K562 (cell line): Measurements from ENCODE around the gene KMT2E. TPM values are rescaled to one million over a fixed set of nuclear protein-coding genes. Genes with fewer than 3 reads are reported as not detected.
A peak's percentile ranks its signal among the peaks of the same experiment; 100 is the strongest.

Source experiments
- KLF13 ChIP-seq: fragments of 450-650 bp; IDR thresholded peaks from 2 replicates; pipeline ENCODE4 v1.6.1; 2016; ENCODE audit warnings: missing genetic modification characterization, low read depth, mild to moderate bottlenecking, missing compliant biosample characterization, moderate library complexity, borderline replicate concordance
- MCM7 ChIP-seq, 2 experiments: fragments of 450-650 bp; IDR thresholded peaks; 2 replicates each; pipeline ENCODE4 v1.6.1; 2016 to 2018
- PHB2 ChIP-seq: fragments of 450-650 bp; IDR thresholded peaks from 2 replicates; pipeline ENCODE4 v1.6.1; 2017; ENCODE audit warnings: low read depth
- PHTF2 ChIP-seq: fragments of 250-450 bp; sonication (Bioruptor Pico); IDR thresholded peaks from 2 replicates; pipeline ENCODE4 v1.5.0; 2021; ENCODE audit warnings: mild to moderate bottlenecking
- RB1 ChIP-seq: fragments of 450-650 bp; IDR thresholded peaks from 2 replicates; pipeline ENCODE4 v1.6.1; 2017; ENCODE audit warnings: low read depth, mild to moderate bottlenecking
- RBM14 ChIP-seq: fragments of 200-400 bp; formaldehyde crosslinking; IDR thresholded peaks from 2 replicates; pipeline ENCODE4 v1.6.1; 2018; ENCODE audit warnings: low read depth, mild to moderate bottlenecking, low read length, moderate library complexity, borderline replicate concordance; ENCODE audit not compliant: insufficient read depth
- TAF7 ChIP-seq: fragments of 450-650 bp; IDR thresholded peaks from 2 replicates; pipeline ENCODE4 v1.6.1; 2016; ENCODE audit warnings: missing genetic modification characterization, missing compliant biosample characterization
- THRB ChIP-seq: fragments of 450-650 bp; formaldehyde crosslinking; conservative IDR thresholded peaks from 2 replicates; pipeline ENCODE4 v1.4.0; 2022; ENCODE audit warnings: mild to moderate bottlenecking, missing genetic modification characterization
- ZBTB49 ChIP-seq: sonication (generic); formaldehyde crosslinking; IDR thresholded peaks from 2 replicates; pipeline ENCODE4 v1.8.0; 2022; ENCODE audit warnings: missing genetic modification reagents, mild to moderate bottlenecking, borderline replicate concordance
- ZC3H4 ChIP-seq: sonication (generic); formaldehyde crosslinking; IDR thresholded peaks from 2 replicates; pipeline ENCODE4 v1.9.0; 2021; ENCODE audit warnings: missing genetic modification reagents, borderline replicate concordance
- ZNF780A ChIP-seq: fragments of 250-450 bp; sonication (Bioruptor Pico); IDR thresholded peaks from 2 replicates; pipeline ENCODE4 v1.5.0; 2021; ENCODE audit warnings: mild to moderate bottlenecking
- polyA plus RNA-seq, 8 experiments: library from polyadenylated mRNA; depleted of rRNA in 4 of 8; stranded (reverse) in 5 of 8; unstranded in 3 of 8; fragments of >200 nt; fragmentation: Nextera tagmentation in 2 of 8; fragmentation: Illumina TruSeq in 1 of 8; extraction: Ambion mirVana in 2 of 8; extraction: Trizol in 1 of 8; gene quantifications; 2 replicates each; pipeline versions ENCODE4 v1.2.1 to v1.2.3, GENCODE V29; 2011 to 2014; ENCODE audit warnings: inconsistent platforms in 1 of 8, missing spikeins in 1 of 8
- total RNA-seq, 7 experiments: library from RNA; depleted of rRNA in 6 of 7; stranded (reverse); fragments of >200 nt in 6 of 7; fragmentation: Illumina TruSeq in 2 of 7; extraction: Trizol in 2 of 7; gene quantifications; 2 replicates each; pipeline versions ENCODE4 v1.2.1 to v1.2.3, GENCODE V29; 2011 to 2021; ENCODE audit warnings: low replicate concordance in 1 of 7
- TF ChIP-seq, protein P1 (sequence below): sonication (generic); formaldehyde crosslinking; IDR thresholded peaks from 2 replicates; pipeline ENCODE4 v1.5.0; 2020; ENCODE audit warnings: missing genetic modification reagents
- TF ChIP-seq, protein P2 (sequence below): fragments of 250-450 bp; sonication (Bioruptor Pico); IDR thresholded peaks from 2 replicates; pipeline ENCODE4 v1.6.1; 2021; ENCODE audit warnings: mild to moderate bottlenecking
- TF ChIP-seq, protein P3 (sequence below): fragments of 450-650 bp; IDR thresholded peaks from 2 replicates; pipeline ENCODE4 v1.7.0; 2016; ENCODE audit warnings: borderline replicate concordance
- TF ChIP-seq, protein P4 (sequence below): fragments of 450-650 bp; formaldehyde crosslinking; IDR thresholded peaks from 2 replicates; pipeline ENCODE4 v1.4.0; 2020; ENCODE audit warnings: mild to moderate bottlenecking
- TF ChIP-seq, protein P5 (sequence below): fragments of 250-450 bp; sonication (Bioruptor Pico); IDR thresholded peaks from 2 replicates; pipeline ENCODE4 v1.5.0; 2021
- TF ChIP-seq, protein P6 (sequence below): sonication (generic); formaldehyde crosslinking; IDR thresholded peaks from 2 replicates; pipeline ENCODE4 v1.4.0; 2020; ENCODE audit warnings: mild to moderate bottlenecking, missing genetic modification reagents

KMT2E gene
- total and polyA plus RNA-seq, 9 of the 15 experiments (the other 6 are each of a cell fraction or from before 2014, with no cell fraction given), result 8.9 to 55.3 (median 38.1) TPM

- TF ChIP-seq, protein P1, sequence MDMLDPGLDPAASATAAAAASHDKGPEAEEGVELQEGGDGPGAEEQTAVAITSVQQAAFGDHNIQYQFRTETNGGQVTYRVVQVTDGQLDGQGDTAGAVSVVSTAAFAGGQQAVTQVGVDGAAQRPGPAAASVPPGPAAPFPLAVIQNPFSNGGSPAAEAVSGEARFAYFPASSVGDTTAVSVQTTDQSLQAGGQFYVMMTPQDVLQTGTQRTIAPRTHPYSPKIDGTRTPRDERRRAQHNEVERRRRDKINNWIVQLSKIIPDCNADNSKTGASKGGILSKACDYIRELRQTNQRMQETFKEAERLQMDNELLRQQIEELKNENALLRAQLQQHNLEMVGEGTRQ, result no peak
- TF ChIP-seq KLF13 (tag) (no peak), RBM14 (no peak), ZBTB49 (CRISPR knock-in tag) (no peak), PHTF2 (CRISPR knock-in tag) (no peak), MCM7 (IDR thresholded peaks at IDR 0.05) (no peak), TAF7 (no peak), ZNF780A (CRISPR knock-in tag) (no peak), ZC3H4 (CRISPR knock-in tag) (no peak), RB1 (no peak), THRB (CRISPR knock-in tag) (no peak), PHB2 (peak; percentile 60; the same call in 1 of the 2 replicates)
- TF ChIP-seq, protein P2, sequence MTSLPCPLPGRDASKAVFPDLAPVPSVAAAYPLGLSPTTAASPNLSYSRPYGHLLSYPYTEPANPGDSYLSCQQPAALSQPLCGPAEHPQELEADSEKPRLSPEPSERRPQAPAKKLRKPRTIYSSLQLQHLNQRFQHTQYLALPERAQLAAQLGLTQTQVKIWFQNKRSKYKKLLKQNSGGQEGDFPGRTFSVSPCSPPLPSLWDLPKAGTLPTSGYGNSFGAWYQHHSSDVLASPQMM, result no peak
- TF ChIP-seq, protein P3, sequence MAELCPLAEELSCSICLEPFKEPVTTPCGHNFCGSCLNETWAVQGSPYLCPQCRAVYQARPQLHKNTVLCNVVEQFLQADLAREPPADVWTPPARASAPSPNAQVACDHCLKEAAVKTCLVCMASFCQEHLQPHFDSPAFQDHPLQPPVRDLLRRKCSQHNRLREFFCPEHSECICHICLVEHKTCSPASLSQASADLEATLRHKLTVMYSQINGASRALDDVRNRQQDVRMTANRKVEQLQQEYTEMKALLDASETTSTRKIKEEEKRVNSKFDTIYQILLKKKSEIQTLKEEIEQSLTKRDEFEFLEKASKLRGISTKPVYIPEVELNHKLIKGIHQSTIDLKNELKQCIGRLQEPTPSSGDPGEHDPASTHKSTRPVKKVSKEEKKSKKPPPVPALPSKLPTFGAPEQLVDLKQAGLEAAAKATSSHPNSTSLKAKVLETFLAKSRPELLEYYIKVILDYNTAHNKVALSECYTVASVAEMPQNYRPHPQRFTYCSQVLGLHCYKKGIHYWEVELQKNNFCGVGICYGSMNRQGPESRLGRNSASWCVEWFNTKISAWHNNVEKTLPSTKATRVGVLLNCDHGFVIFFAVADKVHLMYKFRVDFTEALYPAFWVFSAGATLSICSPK, result 0 out of 2 replicates have a peak, but pooled peaks have one; percentile 52
- TF ChIP-seq, protein P4, sequence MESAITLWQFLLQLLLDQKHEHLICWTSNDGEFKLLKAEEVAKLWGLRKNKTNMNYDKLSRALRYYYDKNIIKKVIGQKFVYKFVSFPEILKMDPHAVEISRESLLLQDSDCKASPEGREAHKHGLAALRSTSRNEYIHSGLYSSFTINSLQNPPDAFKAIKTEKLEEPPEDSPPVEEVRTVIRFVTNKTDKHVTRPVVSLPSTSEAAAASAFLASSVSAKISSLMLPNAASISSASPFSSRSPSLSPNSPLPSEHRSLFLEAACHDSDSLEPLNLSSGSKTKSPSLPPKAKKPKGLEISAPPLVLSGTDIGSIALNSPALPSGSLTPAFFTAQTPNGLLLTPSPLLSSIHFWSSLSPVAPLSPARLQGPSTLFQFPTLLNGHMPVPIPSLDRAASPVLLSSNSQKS, result no peak
- TF ChIP-seq, protein P5, sequence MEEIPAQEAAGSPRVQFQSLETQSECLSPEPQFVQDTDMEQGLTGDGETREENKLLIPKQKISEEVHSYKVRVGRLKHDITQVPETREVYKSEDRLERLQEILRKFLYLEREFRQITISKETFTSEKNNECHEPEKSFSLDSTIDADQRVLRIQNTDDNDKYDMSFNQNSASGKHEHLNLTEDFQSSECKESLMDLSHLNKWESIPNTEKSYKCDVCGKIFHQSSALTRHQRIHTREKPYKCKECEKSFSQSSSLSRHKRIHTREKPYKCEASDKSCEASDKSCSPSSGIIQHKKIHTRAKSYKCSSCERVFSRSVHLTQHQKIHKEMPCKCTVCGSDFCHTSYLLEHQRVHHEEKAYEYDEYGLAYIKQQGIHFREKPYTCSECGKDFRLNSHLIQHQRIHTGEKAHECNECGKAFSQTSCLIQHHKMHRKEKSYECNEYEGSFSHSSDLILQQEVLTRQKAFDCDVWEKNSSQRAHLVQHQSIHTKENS, result no peak
- TF ChIP-seq, protein P6, sequence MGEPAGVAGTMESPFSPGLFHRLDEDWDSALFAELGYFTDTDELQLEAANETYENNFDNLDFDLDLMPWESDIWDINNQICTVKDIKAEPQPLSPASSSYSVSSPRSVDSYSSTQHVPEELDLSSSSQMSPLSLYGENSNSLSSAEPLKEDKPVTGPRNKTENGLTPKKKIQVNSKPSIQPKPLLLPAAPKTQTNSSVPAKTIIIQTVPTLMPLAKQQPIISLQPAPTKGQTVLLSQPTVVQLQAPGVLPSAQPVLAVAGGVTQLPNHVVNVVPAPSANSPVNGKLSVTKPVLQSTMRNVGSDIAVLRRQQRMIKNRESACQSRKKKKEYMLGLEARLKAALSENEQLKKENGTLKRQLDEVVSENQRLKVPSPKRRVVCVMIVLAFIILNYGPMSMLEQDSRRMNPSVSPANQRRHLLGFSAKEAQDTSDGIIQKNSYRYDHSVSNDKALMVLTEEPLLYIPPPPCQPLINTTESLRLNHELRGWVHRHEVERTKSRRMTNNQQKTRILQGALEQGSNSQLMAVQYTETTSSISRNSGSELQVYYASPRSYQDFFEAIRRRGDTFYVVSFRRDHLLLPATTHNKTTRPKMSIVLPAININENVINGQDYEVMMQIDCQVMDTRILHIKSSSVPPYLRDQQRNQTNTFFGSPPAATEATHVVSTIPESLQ (CRISPR knock-in tag), result no peak
These were observed 36.5 kb downstream of the KMT2E start (continued) for GRCh38 chr7:105050493-105050892.
